HG02943 (cell line): ENCODE data around the gene CTBP2.

ENCODE experiments used
- ATAC-seq: cut with Tn5 transposase; IDR thresholded peaks from one replicate; pipeline ENCODE4 v1.9.1; 2021; ENCODE audit warnings: mild to moderate bottlenecking, low read depth, moderate library complexity; ENCODE audit not compliant: unreplicated experiment

CTBP2 gene

DNA sequence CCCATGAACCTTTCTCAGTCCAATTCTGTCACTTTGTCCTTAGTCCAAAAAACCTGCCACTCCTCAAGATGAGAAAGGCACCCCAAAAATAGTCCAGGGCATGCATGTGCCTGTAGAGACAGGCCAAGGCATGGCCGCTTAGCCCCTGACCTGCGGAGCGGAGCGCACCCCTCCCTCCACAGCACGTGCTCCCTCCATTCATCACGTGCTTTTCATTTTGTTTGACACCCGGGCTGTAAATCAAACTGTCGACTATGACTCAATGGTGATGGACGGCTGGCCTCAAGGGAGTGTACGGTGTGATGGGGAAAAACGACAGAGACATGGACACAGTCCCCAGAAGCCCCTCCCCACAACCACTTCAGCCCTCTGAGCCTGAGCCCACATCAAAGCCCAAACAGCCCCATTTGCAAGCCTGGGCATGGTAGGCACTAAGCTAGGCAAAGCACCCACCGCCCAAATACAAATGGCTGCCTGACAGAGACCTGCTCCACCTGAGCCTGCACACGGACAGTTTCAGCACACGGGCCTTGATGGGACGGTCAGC is 127.8 kb downstream of the CTBP2 start:
- ATAC-seq: no peak

DNA sequence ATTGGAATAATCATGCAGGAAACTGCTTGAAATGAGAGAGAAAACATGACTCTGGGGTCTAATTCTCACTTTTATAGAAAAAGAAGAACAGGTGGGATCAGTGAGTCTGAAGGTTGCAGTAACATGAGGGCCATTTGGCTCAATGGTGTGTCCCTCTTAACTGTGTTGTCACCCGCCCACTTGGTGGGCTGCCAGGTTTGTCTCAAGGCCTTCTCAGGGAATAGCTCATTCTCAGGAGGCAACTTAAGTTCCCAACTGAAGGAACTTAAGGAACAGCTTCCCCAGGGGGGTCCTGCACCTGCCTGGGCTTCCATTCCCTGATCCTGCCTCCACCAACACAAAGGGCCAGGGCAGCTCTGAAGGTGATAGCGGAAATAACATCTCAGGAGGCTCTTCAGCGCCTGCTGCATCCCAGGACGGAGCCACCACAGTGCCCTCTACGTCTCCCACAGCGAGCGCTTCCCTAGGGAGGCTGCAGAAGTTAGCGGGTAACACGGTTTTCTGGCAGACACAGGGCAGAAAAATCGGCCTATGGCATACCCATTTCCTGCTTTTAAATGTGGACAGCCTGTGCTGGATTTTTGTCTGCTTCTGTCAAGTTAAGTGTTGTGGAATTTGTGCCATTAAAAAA is 129.7 kb downstream of the CTBP2 start:
- ATAC-seq: no peak

DNA sequence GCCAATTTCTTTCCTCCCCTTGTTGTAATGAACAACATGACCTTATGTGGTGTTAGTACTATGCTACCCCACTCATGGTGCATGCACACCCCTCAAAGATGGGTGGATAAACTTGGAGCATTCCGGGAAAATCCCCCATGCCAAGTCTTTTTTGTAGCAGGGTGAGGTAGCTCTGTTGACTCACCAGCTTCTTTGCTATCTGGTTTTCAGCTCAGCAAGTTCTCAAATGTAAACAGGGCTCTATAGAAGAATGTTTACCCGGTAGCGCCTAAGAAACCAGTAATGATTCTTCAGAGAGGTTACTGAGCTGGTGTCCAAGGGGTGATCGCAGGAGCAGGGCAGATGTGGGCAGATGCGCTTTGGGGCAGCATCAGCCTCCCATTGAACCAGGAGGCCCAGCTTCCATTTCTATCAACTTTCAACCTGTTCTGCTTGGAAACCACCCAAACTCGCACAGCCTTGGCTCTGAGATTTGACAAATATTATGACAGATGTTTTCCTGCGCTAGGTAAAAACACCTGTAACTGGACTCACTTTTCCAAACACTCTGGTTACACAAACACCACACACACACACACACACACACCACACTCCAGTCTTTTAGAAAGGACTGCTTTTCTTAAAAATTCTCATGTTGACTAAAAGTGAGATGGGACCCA is 130.7 kb downstream of the CTBP2 start:
- ATAC-seq: no peak

DNA sequence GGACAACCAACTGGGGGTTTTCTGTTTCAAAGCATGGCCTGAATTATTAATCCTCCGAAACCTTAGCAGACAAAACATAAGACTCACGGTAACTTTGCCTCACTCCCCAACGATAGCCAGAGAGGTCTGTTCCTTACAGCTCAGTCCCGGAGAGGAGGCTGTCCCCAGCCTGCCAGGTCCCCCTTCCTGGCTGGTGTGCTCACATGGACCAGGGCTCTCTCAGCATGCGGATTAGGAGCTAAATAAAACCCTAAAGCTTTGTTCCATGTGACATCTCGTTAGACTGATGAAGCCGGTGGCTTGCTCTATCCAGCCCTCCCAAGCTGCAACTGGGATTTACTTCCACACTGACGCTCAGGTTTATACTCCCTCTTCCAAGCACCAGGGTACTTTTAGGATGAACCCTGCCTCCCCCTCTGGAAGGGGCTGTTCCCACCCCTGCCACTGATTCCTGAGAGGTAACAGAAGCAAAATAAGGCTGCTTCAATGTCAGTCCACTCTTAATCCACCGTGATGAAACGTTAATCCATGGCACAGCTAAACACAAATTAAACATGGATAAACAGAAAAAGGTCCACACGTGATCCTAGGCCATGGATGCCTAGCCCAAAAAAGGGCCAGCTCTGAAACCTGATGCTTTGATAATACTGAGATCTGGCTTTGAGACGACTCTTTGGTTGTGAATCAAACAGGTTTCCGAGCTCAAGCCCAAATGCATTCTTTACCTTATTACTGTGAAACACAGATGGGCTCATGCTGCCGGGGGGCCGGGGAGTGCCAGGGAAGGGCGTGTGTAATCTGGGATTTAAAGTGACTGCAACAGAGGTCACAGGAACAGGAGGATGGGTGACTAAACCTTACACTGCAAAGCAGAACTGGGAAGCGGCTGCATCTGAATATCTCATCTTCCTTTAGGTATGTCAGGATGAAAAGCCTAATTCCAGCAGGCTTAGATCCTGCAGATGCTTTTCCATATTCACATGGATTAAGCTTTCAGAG is 132.2 kb downstream of the CTBP2 start:
- no peak for ATAC-seq

DNA sequence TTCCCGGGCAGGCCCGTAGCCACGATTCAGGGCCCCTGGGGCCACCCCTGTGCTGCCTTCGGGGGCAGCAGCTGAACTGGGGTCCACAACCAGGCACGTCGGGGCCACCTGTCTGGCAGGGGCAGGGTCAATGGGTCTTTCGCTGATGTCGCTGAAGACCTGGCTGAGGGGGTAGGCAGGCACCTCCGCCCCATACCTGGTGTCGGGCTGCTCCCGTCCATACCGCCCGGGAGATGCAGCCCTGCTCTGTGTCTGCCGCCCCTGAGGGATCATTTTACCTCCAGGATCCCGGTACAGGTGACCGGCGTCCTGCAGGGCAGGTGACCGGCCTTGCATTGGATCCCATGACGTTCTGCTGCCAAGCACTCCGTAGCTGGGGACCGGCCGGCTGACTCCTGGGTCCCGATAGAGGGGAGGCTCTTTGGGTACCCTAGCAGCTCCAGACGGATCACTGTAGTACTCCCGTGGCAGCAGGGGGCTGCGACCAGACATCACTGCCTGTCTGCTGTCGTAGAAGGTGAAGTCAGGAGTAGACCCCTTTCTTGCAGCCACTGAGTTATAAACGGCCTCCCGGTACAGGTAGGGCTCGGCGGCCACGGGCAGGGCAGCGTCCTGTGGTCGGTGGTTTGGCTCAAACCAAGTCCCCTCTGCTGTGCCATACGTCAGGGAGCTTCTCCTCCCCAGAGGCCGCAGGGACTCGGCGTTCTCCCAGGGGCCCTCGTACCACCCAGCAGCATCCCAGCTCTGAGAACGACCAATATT is 133.2 kb downstream of the CTBP2 start:
- no peak for ATAC-seq

DNA sequence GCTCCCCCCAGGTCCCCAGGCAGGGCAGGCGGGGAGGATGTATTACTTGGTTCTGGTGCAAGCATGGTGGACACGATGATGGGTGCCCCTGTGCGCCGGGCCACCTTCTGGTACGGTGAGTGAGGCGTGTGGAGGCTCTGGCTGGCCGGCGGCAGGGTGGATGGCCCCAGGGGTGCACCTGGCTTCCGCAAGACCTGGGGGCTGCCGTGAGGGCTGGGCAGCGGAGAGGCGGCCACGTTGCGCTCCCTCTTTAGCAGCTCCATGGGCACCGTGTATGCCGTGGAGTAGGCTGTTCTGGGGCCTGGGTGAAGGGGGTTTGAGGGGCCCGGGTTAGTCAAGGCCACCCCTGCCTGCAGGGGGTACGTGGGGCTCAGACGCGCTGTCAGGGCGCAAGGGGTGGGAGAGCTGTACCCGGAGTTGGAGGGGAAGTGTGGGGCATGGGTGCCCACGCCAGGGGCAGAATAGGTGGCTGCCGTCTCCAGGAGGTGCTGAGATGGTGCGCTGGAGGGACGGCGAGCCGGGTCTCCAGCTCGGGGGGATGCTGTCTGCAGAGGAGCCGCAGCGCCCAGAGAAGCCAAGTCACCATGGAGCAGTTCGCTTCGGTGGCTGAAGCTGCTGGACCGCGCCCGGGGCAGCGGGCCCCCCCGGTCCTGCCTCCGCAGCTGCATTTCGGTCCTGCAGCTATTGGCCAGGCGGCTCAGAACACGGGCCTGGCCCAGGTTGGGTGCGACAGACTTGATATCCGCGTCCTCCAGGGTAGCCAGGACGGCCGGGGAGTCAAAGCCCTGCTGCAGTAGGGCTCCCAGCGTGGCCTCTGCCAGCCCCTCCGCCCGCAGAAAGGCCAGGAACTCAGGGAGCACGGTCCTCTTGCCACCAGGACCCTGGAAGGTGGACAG is 134.1 kb downstream of the CTBP2 start:
- ATAC-seq: no peak

DNA sequence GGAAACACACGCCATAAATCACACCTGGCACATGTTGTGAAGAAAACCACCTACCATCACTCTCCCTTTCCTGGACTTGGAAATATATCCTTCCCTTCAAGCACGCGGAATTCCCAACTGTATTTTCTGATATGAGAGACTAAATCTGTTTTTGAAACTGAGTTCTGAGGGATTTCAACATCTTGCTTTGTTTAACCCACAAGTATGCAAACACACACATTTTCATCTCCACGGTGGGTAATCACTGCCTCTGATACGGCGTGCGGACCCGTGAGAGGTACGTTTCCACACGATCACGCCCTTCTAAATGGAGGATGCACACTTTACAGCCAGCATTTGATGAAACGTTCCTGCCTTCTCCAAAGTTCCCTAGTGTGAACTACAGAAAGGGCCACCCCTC is 135.0 kb downstream of the CTBP2 start:
- ATAC-seq: no peak

DNA sequence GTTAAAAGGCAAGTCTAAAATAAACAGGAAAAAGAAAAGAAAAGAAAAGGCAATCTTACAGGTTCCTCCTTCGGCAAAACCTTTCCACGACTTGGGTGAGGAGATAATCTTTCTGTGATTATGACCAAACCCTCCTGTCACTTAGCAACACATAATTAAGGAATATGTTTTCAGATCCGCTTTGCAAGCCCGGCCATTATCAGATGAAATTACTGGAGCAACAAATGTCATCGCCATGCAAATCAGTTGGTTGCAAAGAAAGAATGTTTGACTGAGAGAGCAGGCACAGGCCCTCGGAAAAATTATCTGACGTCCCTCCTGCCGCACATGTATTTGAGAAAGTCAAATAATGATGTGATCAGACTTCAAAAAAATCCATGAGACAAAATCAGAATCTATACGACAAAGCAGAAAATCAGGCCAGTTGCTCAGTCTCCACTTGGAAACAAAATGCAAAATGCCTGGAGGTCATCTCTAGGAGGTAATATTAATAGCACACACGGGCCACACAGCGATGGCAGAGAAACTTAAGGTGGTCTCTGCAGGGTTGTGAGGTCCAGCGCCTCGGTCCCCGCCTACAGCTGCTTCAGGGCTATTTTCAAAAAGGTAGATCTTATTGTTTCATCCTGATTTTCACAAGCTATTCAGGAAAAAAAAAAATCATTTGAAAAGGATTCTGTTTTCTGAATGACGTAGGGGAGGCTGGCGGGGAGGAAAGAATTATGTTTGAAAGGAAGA is 135.7 kb downstream of the CTBP2 start:
- ATAC-seq: no peak

DNA sequence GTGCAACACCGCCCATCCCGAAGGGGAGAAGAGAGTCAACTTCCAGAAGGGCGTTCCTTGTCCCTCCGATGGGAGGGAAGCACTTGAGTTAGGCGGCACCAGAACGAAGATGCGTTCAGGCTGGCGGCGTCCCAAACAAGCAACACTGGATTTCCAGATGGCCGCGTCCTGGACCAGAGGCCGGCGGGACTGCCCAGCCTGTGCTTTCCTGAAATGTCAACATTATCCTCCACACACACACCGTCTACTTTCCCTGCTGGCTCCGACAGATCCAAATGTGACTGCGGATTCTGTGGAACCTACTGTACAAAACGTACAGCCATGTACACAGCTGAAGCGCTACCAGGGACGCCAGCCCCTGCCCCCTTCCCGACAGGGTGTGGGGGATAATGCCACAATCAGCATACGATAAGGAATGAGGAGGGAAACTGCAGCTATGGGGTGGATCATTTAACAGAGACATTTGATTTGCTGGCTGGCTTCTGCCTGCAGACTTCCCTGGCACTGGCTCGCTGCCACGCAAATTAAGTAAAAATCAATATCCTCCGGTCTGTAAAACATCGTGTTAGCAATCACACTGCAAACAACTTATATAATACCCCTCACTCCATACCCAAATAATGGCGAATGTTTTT is 136.4 kb downstream of the CTBP2 start:
- no peak for ATAC-seq

DNA sequence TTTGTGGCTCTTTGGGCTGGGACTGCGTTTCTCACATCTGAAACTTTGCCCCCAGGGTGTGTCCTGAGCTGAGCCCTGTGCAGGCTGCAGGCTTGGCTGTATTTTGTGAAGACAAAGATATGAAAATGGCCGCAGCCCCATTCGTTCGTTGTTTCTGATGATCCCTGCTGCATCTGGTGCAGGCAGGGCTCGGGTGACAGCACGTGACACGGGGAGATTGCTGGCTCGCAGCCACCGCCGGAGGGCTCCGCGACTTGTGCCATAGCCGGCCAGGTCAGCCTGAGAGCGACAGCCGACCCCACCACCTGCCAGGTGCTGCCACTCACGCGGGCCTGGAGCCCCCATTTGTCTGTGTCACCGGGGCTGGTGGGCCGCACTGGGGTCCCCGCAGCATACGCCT is 137.1 kb downstream of the CTBP2 start:
- no peak for ATAC-seq

DNA sequence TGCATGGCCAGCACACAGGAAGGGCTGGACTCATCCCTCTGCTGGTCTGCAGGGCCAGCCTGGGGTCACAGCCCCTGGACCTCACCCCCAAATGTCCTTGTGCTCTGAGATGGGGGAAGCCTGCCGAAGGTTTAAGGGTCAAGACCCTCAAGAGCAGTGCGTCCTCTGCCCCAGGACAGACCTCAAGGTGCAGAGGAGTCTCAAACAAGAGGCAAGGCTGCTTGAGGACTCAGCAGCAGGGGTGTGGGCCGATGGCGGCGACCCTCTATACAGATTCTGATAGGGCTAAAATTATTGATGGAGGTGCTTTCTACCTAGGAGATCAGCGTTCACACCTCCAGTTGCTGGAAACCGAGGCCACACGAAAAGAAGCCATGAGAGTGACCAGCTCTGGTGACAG is 137.7 kb downstream of the CTBP2 start:
- no peak for ATAC-seq

DNA sequence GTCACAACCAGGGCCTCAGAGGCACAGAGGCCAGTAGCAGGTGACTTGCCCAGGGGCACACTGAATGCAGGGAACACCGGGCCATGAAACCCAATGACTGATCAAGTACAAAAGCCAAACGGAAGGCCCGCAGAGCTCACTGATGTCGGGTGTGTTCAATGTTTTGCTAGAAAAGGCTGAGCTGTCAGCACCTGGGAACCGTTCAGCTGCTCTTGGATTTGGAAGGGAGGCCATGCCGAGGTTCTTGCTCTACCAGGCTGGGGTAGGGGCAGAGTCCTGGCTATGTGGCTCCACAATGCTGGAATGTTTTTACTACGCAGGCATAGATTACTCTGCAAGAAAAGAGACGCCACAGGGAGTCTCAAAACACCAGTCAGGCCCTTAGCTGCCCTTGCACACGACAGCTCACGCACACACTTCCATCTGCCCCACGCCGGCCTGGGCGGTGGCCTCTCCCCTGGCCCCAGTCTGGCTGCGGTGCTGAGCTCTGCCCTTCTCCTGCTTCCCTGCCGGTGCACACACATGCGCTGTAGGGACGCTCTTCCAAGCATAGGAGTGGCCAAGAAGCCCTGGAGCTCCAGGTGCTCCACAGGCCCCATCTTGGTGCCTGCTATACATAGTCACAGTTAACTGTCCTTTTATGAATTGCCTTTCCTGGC is 138.5 kb downstream of the CTBP2 start:
- no peak for ATAC-seq

DNA sequence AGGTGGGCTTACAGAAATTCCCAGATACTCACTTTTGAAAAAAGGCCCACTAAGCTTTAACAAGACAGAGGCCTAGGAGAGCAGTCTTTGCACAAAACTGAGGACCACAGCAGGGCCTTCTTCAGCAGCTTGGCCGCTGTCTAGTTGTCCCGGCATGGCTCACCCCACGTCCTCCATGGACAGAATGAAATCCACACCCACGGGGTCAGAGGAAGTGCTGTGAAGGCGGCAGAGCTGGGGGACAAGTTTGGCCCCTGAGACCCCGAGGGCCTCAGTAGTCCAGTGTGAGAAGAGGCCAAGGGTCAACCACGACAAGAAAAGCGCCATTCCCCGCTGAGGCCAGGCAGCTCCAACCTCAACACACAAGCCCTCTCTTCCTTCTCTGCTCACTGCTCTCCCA is 139.5 kb downstream of the CTBP2 start:
- ATAC-seq: no peak

DNA sequence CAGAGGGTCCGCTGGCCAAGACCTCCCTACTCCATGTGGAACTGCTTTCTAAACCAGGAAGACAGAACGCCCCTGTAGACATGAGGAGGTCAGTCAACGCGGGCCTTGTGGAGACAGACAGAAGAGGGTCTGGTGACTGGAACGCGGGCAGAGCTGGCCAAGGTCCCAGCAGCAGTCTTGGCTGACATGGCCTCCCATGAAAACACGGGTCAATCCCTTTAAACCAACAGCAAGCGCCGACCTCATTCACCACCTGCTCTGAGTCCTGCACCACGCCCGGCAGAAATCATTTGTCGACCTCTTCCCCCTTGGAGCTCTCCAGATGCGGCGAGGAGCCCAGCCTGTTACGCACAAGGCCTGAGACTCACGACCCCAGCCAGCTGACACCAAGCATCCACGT is 140.0 kb downstream of the CTBP2 start:
- ATAC-seq: no peak

DNA sequence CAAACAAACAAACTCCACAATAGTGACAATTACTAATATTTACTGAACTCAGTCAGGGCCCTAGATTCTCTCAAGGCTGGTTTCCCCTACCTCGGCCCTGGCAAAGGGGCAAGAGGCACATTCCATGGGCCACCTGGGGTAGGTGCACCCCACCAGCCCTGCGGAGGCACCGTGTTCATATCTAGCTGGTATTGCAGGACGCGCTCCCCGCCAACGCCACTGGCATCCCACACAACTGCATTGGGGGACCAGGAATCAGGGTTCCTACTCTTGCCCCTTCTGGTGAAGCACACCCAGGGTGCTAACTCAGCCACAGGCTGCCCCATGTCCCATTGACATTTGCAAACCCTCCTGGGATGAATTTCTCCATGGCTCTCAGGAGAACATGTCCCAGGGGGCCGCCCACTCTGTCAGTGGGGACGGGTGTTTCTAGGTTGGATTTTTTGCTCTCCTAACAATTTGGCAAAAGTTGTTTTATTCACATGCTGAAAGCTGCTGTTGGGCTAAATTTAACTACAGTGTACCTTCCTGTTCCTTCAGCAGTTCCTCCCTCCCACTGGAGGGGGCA is 141.7 kb downstream of the CTBP2 start:
- ATAC-seq: no peak

DNA sequence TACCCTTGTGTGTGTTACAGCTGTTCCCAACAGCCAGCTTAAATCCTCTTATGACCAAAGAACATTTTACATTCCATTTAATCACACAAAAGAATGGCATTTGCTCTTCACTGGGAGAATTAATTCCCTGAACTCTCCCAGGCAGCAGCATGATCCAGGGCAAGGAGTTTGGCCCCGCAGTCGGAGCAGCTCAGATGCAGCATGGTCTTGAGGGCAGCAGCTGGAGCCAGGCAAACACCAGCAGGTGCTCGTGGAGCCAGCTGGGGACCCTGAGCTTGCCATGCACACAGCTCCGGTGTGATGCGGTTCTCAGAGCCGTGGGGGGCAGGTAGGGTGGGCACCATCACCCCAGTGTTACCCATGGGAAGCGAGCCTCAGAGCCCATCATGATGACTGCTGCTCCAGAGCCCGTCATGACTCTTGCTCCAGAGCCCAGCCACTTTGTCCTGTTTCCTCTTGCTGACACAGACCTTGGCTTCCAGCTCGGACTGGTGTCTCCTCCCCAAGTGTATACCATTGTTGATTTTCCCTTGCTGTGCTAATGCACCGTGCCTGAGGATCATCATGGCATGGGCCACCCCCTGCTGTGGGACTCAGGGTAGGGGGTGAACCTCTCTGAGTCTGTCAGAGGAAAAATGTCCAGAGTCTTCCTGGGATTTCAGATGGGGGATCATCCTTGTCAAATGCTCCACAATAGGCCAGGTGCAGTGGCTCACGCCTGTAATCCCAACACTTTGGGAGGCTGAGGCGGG is 142.6 kb downstream of the CTBP2 start:
- ATAC-seq: no peak
